ENCODE measurements around the gene ASB18.

- TF ChIP-seq POLR2A (IDR thresholded peaks at IDR 0.05; ENCODE audit: control extremely low read depth in 1 of 2, low read depth in 2 of 2, low read length in 2 of 2) (no peak), EP300 (IDR thresholded peaks at IDR 0.05; ENCODE audit: borderline replicate concordance in 1 of 2, low read depth in 2 of 2, low read length in 2 of 2) (no peak), EGR1 (IDR thresholded peaks at IDR 0.05; ENCODE audit: borderline replicate concordance, low read depth, low read length) (no peak), CTCF (IDR thresholded peaks at IDR 0.05; ENCODE audit: control extremely low read depth in 1 of 3, insufficient read depth in 1 of 3, low read depth in 1 of 3, low read length in 3 of 3) (no peak)
These were observed 52.9 kb downstream of the ASB18 start for GRCh38 chr2:236211296-236211695.

All from H1 (cell line).